Thoracic aorta endothelial cell (primary cell): Measurements from ENCODE around the gene LRP2. TPM values are rescaled to one million over a fixed set of nuclear protein-coding genes. Genes with fewer than 3 reads are reported as not detected.

Experiments used
- total RNA-seq: library from RNA; depleted of rRNA; stranded (reverse); fragments of >200 nt; gene quantifications from 2 replicates; pipeline ENCODE4 v1.2.3, GENCODE V29; 2012

Gene LRP2
- total RNA-seq: under 0.01 TPM in 2 replicates

GRCh38 chr2:169362118-169362893, at the start of gene LRP2:
LRP2 (minus strand) TSS chr2:169362534; CDS start chr2:169362399, 135 bp downstream.

Other genes with a start within 250 kb of the LRP2 start
- 5.1 and 6.3 TPM in 2 replicates for gene BBS5, start 117.0 kb upstream of the LRP2 start, total RNA-seq
- gene KLHL41, start 147.2 kb upstream of the LRP2 start, total RNA-seq: 0.29 and 0.40 TPM in 2 replicates
- gene FASTKD1, start 211.3 kb upstream of the LRP2 start, total RNA-seq: 31.9 and 43.7 TPM in 2 replicates
- 36.6 and 39.6 TPM in 2 replicates for gene PPIG, start 221.8 kb upstream of the LRP2 start, total RNA-seq